Activated CD4-positive, alpha-beta T cell treated with anti-CD3 and anti-CD28 coated beads, Interleukin-2, amount 50 U/mL, for 24 hours (primary cell): ENCODE measurements around the gene ACSL5.
"Not testable (repeated sequence)": the region's sequence is repeated elsewhere in the genome, so short reads cannot be mapped to it uniquely, and the experiment has no call there.

Experiments used
- DNase-seq, 2 donors: peaks; one replicate each; pipeline ENCODE4 v3.0.0-alpha.2; 2020; ENCODE audit warnings: low read depth in 1 of 2, low spot score in 1 of 2

The ACSL5 gene

GRCh38 chr10:112460366-112460765 lies 86.5 kb downstream of the ACSL5 start:
- DNase-seq = no peak

- DNase-seq = peak in 1 of 2 donors; percentile 11
These were observed 87.3 kb downstream of the ACSL5 start for GRCh38 chr10:112461029-112461887.

DNA sequence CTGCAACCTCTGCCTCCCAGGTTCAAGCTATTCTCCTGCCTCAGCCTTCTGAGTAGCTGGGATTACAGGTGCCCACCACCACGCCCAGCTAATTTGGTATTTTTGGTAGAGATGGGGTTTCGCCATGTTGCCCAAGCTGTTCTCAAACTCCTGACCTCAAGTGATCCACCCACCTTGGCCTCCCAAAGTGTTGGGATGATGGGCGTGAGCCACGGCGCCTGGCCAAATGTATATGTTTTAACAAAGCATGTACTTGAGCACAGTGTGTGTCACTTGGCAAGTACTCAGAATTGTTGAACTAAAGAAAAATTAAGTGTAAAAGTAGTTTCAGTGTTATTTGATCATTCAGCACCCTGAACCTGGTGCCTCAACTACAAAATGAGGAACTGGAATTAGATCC lies 90.2 kb downstream of the ACSL5 start:
- DNase-seq = not testable (repeated sequence)

- no peak for DNase-seq
These were observed 91.5 kb downstream of the ACSL5 start for GRCh38 chr10:112465299-112465883.

DNA sequence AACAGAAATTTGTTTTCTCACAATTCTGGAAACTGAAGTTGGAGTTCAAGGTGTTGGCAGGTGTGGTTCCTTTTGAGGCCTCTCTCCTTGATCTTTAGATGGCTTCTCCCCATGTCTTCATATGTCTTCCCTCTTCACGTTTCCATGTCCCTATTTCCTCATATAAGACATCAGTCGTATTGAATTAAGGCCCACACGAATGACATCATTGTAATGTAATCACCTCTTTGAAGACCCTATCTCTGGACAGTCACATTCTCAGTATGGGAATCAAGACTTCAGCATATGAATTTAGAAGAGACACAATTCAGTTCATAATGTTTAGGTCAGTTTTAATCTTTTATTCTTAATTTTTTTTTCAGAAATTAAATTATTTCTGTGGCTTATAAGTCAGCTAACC lies 92.9 kb downstream of the ACSL5 start:
- DNase-seq = no peak

- no peak for DNase-seq
These were observed 93.7 kb downstream of the ACSL5 start for GRCh38 chr10:112467541-112468075.

DNA sequence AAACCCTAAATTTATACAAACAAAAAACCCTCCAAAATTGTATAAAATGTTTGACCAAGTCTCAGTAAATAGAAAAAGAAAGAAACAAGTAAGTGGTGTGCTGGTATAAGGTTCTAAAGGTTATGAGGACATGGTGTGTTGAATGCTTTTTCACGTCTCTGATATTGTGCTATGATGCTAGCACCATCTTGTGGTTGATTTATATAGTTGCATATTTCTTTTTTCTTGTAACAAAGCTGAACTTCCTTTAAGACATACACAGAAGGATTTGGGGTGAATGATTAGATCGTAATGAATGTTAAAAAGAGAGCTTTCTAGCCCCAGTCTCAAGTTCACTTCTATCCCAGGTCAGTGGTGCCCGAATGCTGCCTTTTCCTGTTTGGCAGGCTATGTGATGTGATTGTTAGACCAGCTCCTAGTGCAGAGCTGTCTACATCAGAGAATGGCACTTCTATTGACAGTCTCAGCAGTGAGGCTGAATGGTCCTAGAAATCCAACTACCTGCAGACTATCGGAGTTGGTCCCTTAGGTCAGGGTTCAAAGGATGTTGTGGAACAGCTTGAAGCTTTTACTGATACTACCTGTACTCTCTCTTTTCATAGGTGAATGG lies 98.1 kb downstream of the ACSL5 start:
- DNase-seq = no peak

DNA sequence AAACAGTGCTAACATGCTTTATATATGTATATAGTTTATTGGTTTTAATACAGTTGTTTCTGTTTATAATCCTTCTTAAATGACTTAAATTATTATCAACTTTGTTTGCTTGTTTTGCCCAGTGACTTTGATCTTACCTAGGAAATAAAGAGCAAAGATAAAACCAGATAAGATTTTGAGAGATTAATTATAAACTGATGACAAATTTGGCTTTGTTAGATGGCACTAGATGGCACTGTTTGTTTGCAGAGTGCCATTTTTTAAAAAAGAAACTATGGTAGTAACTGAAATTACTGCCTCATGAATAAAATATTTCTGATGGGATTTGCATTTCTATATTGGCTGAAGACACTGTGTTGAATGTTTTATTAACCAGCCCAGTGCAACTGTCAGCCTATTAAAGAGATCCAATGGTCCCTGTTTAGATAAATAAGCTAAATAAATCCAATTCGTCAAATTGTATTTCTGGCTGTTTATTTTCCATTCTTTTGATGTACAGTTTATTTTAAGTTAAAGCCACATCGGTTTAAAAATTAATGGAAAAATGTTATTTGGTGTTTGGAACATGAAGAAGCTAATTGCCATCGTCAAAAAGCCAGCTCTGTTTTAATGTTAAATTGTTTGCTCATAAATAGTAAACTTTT lies 101.8 kb downstream of the ACSL5 start:
- DNase-seq = no peak
